Activated T-helper 1 cell treated with anti-CD3 and anti-CD28 coated beads, Interleukin-2, amount 50 U/mL, for 16 hours (primary cell): ENCODE measurements around the gene CNKSR2.
"Not testable (repeated sequence)": the region's sequence is repeated elsewhere in the genome, so short reads cannot be mapped to it uniquely, and the experiment has no call there.

Source experiments
- DNase-seq, 2 donors: peaks; one replicate each; pipeline ENCODE4 v3.0.0-alpha.2; 2020; ENCODE audit warnings: low read depth in 1 of 2, low spot score in 1 of 2

CNKSR2 gene

DNA sequence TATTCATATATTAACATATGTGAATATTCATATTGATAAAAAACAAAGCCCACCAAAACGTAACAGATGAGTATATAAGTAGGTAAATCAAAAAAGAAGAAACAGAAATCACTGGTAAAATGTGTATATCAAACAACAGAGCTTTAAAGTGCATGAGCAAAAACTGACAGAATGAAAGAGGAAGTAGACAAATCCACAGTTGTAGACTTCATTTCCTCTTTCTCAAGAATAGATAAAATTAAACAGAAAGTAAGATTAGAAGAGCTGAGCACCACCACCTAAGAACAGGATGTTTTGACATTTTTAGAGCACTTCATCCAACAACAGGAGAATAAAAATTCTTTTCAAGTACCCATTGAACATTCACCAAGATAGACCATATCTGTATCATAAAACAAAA, 64.6 kb downstream of the CNKSR2 start:
- no peak for DNase-seq

DNA sequence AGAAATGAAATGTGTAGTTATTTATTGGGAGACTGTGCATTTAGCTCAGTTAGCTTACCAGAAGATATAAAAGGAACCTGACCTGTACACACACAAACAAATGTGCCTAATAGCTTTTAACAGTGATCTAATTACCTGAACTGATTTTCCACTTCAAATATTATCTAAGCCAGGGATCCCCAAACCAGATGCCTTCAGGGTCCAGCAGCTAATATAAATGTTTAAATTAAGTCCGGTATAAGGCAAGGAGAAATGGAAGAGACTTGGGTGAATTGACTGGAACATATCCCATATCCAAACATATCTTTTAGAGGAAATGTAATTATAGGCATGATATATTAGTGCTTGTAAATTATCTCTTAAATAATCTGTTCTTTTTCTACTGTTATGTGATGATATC, 66.7 kb downstream of the CNKSR2 start:
- no peak for DNase-seq

DNA sequence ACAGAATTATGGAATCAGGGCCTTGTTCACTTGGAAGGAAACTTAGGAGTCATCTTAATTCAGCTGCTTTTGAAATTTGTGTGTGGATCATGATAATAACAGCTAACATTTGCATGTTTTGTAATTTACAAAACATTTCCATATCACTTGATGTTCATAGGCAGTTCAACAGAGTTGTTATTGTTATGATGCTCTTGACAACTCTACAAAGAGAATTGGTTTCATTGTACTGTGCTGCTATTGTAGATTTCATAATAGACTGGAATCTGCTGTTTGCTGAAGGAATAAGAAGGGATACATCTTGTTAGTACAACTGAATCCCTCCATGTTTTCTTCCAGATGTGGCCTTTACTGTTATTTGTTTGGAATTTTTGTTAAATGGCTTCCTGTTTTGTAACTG, 83.5 kb downstream of the CNKSR2 start:
- no peak for DNase-seq

DNA sequence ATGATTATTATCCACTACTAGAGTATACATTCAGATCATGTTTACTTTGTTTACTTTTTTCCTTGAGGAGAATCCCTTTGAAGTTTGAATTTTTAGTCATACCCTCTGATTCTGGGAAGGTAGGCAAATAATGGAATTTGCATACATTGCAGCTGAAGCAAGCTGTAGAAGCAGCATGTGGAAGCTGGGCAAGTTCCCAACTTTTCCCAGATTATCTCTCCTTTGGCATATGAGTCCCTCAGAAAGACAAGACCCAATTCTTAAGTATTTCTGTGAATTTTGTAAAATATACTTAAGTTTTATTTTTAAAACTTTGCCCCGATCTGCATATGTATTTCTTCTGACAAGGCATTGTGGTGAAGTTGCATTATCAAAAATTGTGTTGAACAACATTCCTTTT, 94.9 kb downstream of the CNKSR2 start:
- DNase-seq = no peak

DNA sequence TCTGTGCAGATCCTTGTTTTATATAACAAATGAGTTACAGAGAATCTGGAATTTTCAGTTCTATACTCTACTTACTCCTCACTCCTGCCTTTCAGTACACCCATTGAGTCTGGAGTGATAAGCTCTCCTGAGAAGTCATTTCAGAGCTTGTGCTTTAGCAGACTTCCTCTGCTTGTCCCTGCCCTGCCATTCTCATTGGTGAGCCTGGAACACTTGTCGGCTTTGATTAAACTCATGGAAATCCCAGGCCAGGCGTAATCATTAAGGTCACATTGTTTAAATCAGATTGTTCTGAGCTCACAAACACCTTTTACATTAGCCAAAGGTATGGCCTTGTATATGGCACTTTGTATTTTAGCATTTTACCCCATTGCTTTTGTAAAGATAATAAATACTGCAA, 102.7 kb downstream of the CNKSR2 start:
- DNase-seq = no peak

DNA sequence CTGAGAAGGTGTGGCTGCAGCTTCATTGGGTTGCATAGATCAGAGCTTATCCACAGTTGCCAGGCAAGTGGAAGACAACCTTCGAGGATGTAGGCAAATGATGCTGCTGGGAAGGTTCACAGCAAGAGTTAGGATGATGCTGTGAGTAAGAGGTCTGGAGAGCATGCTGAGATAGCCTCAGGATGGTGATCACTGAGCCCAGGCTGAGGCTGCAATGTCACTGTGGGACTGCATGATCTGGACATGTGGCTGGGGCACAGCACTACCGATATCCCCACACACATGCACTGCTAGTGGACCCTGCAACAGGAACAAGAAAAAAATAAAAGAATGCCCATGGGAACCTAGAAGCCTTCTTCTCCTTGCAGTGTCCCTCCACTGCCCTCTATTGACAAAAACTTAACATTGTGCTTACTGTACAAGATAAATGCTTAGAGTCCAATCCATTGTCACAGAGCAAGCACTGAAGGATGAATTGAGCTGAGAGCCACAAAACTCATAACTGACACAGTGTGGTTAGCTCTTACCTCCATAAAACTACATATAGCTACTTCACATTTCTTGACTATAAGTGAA, 105.6 kb downstream of the CNKSR2 start:
- DNase-seq = no peak

DNA sequence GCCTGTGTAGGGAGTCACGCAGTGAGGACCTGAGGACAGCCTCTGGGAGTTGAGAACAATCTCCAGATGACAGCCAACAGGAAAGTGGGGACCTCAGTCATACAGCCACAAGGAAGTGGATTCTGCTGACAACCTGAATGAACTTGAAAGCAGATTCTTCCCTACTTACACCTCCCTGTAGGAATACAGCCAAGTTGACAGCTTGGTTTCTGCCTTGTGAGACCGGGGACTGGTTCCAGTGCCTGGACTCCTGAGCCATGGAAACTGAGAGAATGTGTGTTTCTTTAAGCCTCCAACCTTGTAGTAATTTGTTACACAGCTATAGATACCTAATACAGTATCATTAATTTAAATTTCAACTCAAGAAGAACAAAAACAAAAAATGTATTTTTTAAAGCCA, 107.5 kb downstream of the CNKSR2 start:
- no peak for DNase-seq

DNA sequence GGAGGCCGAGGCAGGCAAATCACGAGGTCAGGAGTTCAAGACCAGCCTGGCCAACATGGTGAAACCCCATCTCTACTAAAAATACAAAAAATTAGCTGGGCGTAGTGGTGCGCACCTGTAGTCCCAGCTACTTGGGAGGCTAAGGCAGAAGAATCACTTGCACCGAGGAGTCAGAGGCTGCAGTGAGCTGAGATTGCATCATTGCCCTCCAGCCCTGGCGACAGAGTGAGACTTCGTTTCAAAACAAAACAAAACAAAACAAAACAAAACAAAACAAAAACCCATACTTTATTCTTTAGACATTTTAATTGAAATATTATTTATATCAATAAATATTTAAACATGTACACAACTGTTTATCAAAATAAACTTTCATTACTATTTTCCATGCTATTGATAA, 109.8 kb downstream of the CNKSR2 start:
- DNase-seq = not testable (repeated sequence)

DNA sequence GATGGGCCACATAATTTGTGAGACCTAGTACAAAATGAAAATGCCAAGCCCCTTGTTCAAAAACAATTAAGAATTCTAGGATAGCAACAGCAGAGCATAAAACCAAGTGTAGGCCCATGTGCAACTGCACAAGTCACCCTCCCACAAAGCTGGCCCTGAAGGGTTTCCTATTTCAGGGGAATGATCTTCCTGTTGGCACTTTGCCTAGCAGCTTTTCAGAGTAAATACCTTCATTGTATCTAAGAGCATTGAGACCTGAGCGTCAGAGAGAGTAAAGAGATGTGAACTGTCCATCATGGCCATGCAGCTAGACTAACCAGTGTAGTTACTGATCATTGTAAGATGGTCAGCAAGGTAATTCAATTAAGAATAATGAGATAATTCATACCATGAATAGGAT, 113.6 kb downstream of the CNKSR2 start:
- no peak for DNase-seq

DNA sequence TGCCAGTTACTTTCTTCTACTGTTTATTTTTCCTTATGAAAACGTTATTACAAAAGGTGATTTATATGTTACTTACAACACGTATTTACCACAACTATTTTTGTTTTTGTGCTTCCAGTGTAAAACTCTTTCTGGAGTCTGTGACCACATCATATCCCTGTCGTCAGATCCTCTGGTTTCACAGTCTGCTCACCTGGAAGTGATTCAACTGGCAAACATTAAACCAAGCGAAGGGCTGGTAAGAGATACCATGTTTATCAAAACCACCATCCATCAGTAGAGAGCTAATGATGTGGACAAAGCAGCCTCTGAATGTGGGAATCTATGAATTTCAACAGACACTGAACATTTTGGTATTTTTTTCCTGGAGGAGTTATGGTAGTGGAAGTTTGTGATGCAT, 116.1 kb downstream of the CNKSR2 start:
- DNase-seq = no peak

DNA sequence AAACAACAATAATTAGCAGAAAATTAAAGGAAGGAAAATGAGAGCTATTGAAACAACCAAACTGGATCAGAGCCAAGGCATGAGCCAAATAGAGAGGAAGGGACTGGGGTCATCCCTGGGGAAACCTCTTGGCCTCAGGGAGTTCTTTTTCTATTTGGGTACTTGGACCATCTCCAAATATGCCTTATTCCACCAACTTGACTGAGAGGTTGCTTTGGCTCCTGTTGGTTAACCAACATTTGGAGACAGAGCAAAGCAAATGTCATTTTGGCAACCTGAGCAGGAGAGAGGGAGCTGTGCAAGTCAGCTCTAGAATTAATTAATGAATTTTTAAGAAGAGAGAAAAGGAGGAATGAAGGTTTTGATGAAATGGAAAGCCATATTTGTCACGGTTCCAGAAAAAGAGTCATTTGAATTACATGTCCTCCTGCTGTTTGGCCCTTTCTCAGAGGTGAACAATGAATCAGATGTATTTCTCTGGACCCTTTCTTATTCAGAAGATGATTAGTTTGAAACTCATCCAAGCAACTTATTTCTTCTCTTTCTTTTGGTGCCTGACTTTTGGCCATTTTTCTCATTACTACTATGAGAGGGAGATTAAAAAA, 119.1 kb downstream of the CNKSR2 start:
- no peak for DNase-seq

DNA sequence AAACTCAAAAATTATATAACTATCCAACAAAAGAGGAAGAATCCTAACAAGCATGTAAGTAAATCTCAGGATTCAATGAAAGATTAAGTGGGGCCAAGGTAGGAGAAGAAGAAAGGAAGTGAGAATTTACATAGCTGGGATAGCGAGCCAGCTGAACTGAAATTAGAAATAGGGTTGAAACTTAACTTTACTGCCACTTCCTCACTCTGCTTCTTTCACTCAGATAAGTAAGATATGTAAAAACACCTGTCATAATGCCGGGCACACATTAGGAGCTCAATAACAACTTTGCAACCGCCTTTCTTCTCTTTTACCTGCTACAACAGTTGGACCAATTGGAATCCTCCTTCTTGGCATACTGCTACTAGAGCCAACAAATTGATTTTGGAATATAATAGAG, 129.4 kb downstream of the CNKSR2 start:
- no peak for DNase-seq

DNA sequence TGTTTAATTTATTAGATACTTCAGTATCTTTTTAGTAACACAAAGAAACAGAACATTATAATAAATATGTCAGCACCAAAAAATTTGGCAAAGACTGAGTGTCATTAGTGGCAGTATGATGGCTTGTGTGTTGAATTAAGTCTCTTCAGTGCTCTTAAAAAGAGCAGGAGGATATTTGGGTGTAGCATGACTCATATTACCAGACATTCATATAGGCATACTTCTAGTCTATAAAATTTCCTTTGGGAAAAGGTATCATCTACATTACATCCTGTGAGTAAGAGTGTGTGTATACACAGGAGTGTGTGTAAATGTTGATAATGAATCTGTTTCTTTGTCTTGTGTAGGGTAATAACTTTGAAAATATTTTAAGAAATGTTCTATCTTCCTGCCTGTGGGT, 135.7 kb downstream of the CNKSR2 start:
- DNase-seq = no peak

DNA sequence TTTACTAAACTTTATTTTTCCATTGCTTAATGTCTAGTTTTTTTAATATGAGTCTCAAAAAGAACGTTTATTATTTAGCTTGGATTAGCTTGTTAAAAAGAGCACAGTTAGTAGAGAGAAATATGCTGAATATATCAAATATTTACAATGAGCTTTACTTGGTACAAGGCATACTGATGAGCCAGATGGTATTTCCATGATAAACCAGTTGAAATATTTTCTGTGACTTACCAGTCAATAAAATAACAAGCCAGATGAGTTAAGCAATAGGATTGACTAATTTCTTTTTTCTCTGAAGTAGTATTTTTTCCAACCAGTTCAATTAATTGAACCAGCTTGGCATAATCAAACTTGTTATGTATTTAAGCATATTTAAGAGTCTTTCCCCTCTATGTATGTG, 149.8 kb downstream of the CNKSR2 start:
- no peak for DNase-seq

DNA sequence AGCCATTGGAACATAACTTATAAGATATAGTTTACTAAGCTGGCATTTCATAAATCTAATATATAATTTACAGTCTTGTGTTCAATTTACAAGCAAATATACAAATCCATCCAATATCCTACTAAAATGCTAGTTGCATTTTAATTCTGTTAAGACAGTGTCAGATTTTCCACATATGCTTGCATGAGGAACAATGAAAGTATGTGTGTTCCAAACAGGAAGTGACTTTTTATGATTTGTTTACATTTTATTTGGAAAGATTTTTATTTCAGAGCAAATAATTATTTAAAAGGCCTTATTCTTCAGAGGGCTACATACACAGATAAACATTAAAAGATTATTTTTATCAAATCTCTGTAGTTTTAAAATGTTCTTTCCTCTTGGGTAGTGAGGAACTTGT, 153.9 kb downstream of the CNKSR2 start:
- no peak for DNase-seq

DNA sequence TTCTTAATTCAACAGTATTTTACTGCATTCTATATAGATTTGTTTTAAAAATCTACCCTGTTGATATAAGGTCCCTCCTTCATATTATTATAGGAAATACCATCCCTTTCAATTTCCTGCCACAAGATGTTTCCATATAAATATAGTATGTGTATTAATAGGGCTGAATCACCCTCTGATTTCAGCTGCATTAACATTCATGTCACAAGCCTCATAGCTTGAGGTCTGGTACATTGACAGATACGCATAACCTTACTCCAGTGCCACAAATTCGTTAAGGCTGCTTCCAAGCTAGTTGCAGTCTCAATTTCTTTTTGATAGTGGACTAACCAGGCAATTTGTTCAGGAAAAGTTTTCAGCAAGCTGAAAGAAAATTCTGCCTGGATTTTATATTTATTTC, 155.6 kb downstream of the CNKSR2 start:
- no peak for DNase-seq

DNA sequence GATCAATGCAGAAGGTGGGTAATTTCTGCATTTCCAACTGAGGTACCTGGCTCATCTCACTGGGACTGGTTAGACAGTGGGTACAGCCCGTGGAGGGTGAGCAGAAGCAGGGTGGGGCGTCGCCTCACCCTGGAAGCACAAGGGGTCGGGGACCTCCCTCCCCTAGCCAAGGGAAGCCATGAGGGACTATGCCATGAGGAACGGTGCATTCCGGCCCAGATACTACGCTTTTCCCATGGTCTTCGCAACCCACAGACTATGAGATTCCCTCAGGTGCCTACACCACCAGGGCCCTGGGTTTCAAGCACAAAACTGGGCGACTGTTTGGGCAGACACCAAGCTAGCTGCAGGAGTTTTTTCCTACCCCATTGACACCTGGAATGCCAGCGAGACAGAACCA, 170.4 kb downstream of the CNKSR2 start:
- not testable (repeated sequence) for DNase-seq

DNA sequence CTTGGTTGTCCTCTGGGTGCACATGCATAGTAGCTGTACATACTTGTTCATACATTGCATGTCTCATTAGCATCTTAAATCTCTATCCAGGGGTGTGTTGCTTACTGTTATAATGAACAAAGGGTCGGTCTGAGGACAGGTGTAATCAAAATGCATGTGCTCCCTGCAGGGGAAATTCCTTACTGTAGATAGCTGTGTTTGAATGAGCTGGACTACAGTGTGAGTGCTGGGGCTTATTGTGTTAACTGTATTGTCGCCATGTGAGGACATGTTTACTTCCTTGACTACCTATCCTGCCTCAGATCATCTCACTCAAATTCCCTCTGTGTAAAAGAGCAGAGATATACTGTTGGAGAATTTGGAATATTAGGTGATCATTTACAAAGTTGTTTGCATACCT, 185.2 kb downstream of the CNKSR2 start:
- DNase-seq = no peak

DNA sequence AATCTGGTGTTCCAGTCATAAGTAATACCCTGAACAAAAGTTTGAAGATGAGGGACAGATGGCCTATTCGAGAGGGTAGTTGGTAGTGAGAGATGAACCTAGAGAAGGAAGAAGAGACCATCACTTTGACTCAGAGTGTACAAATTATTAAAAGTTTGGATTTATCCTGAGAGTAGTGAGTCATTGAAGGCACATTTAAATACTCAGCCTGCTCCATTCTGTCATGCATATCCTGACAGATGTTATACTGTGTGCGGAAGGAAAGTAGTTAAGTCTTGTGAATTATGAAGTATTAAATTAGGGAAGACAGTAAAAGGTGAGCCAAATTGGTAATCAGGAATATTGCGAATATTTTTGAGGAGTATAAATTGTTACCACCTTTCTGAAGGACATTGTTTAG, 190.8 kb downstream of the CNKSR2 start:
- no peak for DNase-seq

DNA sequence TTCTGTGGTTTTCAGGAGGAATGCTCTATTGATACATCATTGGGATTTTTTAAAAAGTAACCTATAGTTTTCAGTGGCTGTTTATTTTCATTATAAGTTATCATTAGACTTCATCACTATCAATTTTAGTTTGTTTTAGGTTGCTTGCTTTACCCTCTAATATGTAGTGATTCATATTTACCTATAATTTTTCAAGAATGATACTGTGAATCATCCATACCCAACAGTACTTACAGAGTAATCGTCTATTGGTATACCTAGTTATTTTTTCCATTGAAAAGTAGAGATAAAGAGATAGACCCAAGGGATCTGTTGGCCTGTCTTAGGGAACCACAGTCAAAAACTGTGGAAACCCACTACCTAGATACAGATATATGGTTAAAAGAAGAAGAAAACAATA, 200.6 kb downstream of the CNKSR2 start:
- DNase-seq = no peak

DNA sequence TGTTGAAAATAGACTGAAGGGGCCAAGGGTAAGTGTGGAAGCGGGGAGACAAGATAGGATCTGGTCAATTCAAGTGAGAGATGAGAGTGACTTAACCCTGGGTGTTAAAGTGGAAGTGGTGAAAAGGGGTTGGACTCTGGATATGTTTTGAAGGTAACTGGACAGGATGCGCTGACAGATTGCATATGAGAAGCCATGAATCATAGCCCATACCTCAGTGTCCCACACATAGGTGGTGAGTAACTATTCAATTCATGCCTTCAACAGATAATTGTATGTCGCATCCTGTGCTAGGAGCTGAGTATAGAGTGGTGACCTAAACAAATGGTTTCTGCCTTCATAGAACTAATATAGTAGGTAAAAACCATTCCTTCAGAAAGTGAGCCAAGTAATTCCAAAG, 207.3 kb downstream of the CNKSR2 start:
- no peak for DNase-seq

DNA sequence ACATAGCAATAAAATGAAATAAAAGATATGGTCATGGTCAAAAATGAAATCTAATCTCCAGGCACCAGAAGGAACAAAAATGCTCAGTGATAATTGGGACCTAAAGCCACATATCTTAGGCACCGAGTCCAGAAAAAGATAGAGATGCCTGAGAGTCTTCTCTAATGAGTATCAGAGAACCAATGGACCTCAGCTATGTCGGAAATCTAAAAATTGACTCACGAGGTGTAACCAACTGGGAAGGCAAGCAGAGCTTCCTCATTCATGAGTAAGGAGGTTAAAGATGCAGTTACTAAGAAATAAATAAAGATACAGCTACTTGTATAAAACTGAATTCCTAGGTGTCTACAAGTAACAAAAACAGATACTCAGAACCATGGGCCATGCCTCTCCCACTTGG, 211.8 kb downstream of the CNKSR2 start:
- DNase-seq = no peak

DNA sequence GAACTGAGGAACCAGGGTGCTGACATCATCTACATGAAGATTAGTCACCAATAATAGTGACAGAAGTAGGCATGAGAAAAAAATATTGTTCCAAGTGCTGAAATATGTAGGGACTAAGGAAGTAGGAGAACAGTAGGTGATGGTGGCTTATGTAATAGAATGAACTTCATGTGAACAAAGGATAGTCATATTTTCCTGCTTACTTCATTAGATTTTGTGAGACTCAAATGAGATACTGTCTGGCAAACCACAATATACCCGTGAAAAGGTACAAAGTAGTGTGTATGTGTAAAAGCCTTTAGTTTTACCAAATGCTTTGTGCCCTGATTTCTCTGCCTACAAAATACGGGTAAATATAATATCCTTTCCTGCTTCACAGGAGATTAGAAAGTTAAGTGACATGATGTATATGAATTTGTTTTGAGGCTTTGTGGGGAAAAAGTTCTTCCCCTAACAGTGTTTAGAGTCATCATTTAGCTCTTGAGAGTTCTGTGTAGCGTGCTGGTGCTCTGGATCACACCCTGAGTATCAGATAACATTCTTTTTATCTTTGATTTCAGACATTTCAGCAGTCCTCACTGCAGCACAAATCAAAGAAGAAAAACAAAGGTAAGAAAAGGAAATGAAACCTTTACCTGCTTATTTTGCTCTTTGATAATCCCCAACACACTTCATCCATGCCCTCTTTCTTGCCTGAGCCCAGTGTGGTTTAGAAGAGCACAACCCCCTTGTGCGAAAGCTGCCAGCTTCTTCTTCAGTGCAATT, 216.0 kb downstream of the CNKSR2 start:
- DNase-seq = no peak
